Activated CD8-positive, alpha-beta memory T cell treated with anti-CD3 and anti-CD28 coated beads, Interleukin-2, amount 10 ng/mL, durations not matched to agents 7 days and 5 days (primary cell): Measurements from ENCODE around the gene CARHSP1. TPM values are rescaled to one million over a fixed set of nuclear protein-coding genes. Genes with fewer than 3 reads are reported as not detected.
A peak's percentile ranks its signal among the peaks of the same experiment; 100 is the strongest.

Experiments
- ATAC-seq: fragments of 150-1000 bp; cut with Tn5 transposase; one replicate; pipeline ENCODE4 v1.10.0; 2021; ENCODE audit warnings: moderate library complexity
- CTCF ChIA-PET: fragments of 350-600 bp; sonication (Branson Sonifier 250); formaldehyde crosslinking; loops from one replicate; lab custom pipeline; 2021; ENCODE audit warnings: antibody characterized with exemption; lab: Charles Lee
- DNase-seq: peaks from one replicate; pipeline ENCODE4 v3.0.0-alpha.2; 2020
- H3K27ac Mint-ChIP-seq: one replicate; pipeline ENCODE4 v1.8.0; 2021; ENCODE audit warnings: mild to moderate bottlenecking, mixed read lengths
- H3K27me3 Mint-ChIP-seq: one replicate; pipeline ENCODE4 v1.8.0; 2021; ENCODE audit warnings: mixed read lengths
- H3K36me3 Mint-ChIP-seq: one replicate; pipeline ENCODE4 v1.8.0; 2021; ENCODE audit warnings: mild to moderate bottlenecking, mixed read lengths
- H3K4me1 Mint-ChIP-seq: one replicate; pipeline ENCODE4 v1.8.0; 2021; ENCODE audit warnings: mixed read lengths
- H3K4me3 Mint-ChIP-seq: one replicate; pipeline ENCODE4 v1.8.0; 2021; ENCODE audit warnings: mild to moderate bottlenecking, moderate library complexity, mixed read lengths
- H3K9me3 Mint-ChIP-seq: one replicate; pipeline ENCODE4 v1.8.0; 2022; ENCODE audit warnings: low read depth, mixed read lengths
- total RNA-seq, 2 experiments: library from RNA; stranded (reverse); gene quantifications; one replicate each; pipeline ENCODE4 v1.2.3, GENCODE V29; 2021

The CARHSP1 gene
- total RNA-seq, 2 experiments from 2014 or later = 142 to 176 TPM

- no peaks in the 10 kb centered on the region for H3K9me3 Mint-ChIP-seq
- no peak for ATAC-seq
- CTCF ChIA-PET = interaction anchor here (0.7 to 1.2 kb wide), 3 partner anchors 32 to 231 kb away, joined by 3 to 5 read pairs (median 4); no protein-coding TSS in a partner anchor
- H3K4me3 Mint-ChIP-seq = no peak overlapping the region
- DNase-seq = no peak
- peaks cover 75% of the 10 kb centered on the region for H3K36me3 Mint-ChIP-seq
- peaks cover 4% of the 10 kb centered on the region for H3K4me1 Mint-ChIP-seq
- H3K27ac Mint-ChIP-seq = no peak overlapping the region
- no peaks in the 10 kb centered on the region for H3K27me3 Mint-ChIP-seq
Observed at GRCh38 chr16:8904018-8904430, 35.2 kb upstream of the CARHSP1 start.

- ATAC-seq (no peak), DNase-seq (no peak)
- Mint-ChIP-seq H3K4me3 (no peak overlapping the region), H3K4me1 (peaks cover 2% of the 10 kb centered on the region), H3K27me3 (no peaks in the 10 kb centered on the region), H3K9me3 (no peaks in the 10 kb centered on the region), H3K36me3 (peaks cover 76% of the 10 kb centered on the region), H3K27ac (no peak overlapping the region)
- CTCF ChIA-PET = no interaction called here
Observed at GRCh38 chr16:8903004-8903403, 34.2 kb upstream of the CARHSP1 start.

GRCh38 chr16:8901320-8901861 is 32.6 kb upstream of the CARHSP1 start:
- CTCF ChIA-PET = interaction anchor here (1.6 to 3.2 kb wide), 4 partner anchors 11 to 107 kb away, joined by 3 to 11 read pairs (median 8); no protein-coding TSS in a partner anchor
- Mint-ChIP-seq H3K4me3 (no peak overlapping the region), H3K36me3 (peaks cover 80% of the 10 kb centered on the region)

GRCh38 chr16:8900343-8900742 is 31.5 kb upstream of the CARHSP1 start:
- ATAC-seq (no peak), DNase-seq (no peak)
- Mint-ChIP-seq H3K27ac (no peak overlapping the region), H3K27me3 (no peaks in the 10 kb centered on the region), H3K36me3 (peaks cover 74% of the 10 kb centered on the region), H3K4me3 (no peak overlapping the region), H3K4me1 (no peaks in the 10 kb centered on the region), H3K9me3 (no peaks in the 10 kb centered on the region)
- CTCF ChIA-PET = interaction anchor here (1.6 to 3.2 kb wide), 4 partner anchors 12 to 108 kb away, joined by 3 to 11 read pairs (median 8); no protein-coding TSS in a partner anchor

More at GRCh38 chr16:8901320-8901861, 32.6 kb upstream of the CARHSP1 start:
- Mint-ChIP-seq H3K9me3 (no peaks in the 10 kb centered on the region), H3K27ac (no peak overlapping the region), H3K27me3 (no peaks in the 10 kb centered on the region), H3K4me1 (no peaks in the 10 kb centered on the region)
- ATAC-seq (no peak), DNase-seq (no peak)

GRCh38 chr16:8899709-8900317 is 31.0 kb upstream of the CARHSP1 start:
- Mint-ChIP-seq H3K36me3 (peaks cover 74% of the 10 kb centered on the region), H3K9me3 (no peaks in the 10 kb centered on the region), H3K27me3 (no peaks in the 10 kb centered on the region), H3K27ac (no peak overlapping the region), H3K4me3 (no peak overlapping the region), H3K4me1 (no peaks in the 10 kb centered on the region)
- DNase-seq (no peak), ATAC-seq (no peak)
- CTCF ChIA-PET = interaction anchor here (1.6 to 3.2 kb wide), 4 partner anchors 12 to 109 kb away, joined by 3 to 11 read pairs (median 8); no protein-coding TSS in a partner anchor

- ATAC-seq = no peak
Observed at GRCh38 chr16:8898660-8899318, 30.0 kb upstream of the CARHSP1 start.

GRCh38 chr16:8894736-8895334 is 26.0 kb upstream of the CARHSP1 start:
- CTCF ChIA-PET = interaction anchor here (0.7 to 1.7 kb wide), 4 partner anchors 14 to 240 kb away, joined by 3 to 6 read pairs (median 4); no protein-coding TSS in a partner anchor
- no peaks in the 10 kb centered on the region for H3K9me3 Mint-ChIP-seq
- H3K27me3 Mint-ChIP-seq = no peaks in the 10 kb centered on the region
- H3K4me3 Mint-ChIP-seq = no peak overlapping the region
- DNase-seq = no peak
- no peak for ATAC-seq
- peaks cover 65% of the 10 kb centered on the region for H3K36me3 Mint-ChIP-seq
- peaks cover 18% of the 10 kb centered on the region for H3K4me1 Mint-ChIP-seq
- no peak overlapping the region for H3K27ac Mint-ChIP-seq

More at GRCh38 chr16:8898660-8899318, 30.0 kb upstream of the CARHSP1 start:
- H3K4me3 Mint-ChIP-seq = no peak overlapping the region
- no peaks in the 10 kb centered on the region for H3K4me1 Mint-ChIP-seq
- DNase-seq = no peak
- H3K27me3 Mint-ChIP-seq = no peaks in the 10 kb centered on the region
- peaks cover 78% of the 10 kb centered on the region for H3K36me3 Mint-ChIP-seq
- H3K9me3 Mint-ChIP-seq = no peaks in the 10 kb centered on the region
- CTCF ChIA-PET = interaction anchor here (1.0 to 3.2 kb wide), 2 partner anchors 37 to 38 kb away, joined by 5 to 11 read pairs; no protein-coding TSS in a partner anchor
- no peak overlapping the region for H3K27ac Mint-ChIP-seq

- Mint-ChIP-seq H3K9me3 (no peaks in the 10 kb centered on the region), H3K27me3 (no peaks in the 10 kb centered on the region), H3K27ac (no peak overlapping the region), H3K36me3 (peaks cover 59% of the 10 kb centered on the region), H3K4me3 (no peak overlapping the region), H3K4me1 (peaks cover 18% of the 10 kb centered on the region)
- ATAC-seq (no peak), DNase-seq (no peak)
- CTCF ChIA-PET = interaction anchor here (0.7 to 2.2 kb wide), 4 partner anchors 14 to 157 kb away, joined by 3 to 7 read pairs (median 4); no protein-coding TSS in a partner anchor
Observed at GRCh38 chr16:8893976-8894690, 25.3 kb upstream of the CARHSP1 start.

GRCh38 chr16:8893426-8893825 is 24.6 kb upstream of the CARHSP1 start:
- Mint-ChIP-seq H3K4me1 (peaks cover 18% of the 10 kb centered on the region), H3K36me3 (peaks cover 55% of the 10 kb centered on the region), H3K27me3 (no peaks in the 10 kb centered on the region), H3K27ac (no peak overlapping the region), H3K4me3 (no peak overlapping the region), H3K9me3 (no peaks in the 10 kb centered on the region)
- CTCF ChIA-PET = interaction anchor here (1.1 to 2.2 kb wide), 3 partner anchors 13 to 116 kb away, joined by 3 to 7 read pairs (median 4); no protein-coding TSS in a partner anchor
- ATAC-seq (no peak), DNase-seq (no peak)

- peaks cover 18% of the 10 kb centered on the region for H3K4me1 Mint-ChIP-seq
- no peak overlapping the region for H3K4me3 Mint-ChIP-seq
- peak overlapping the region; percentile 84 for H3K27ac Mint-ChIP-seq
- no peaks in the 10 kb centered on the region for H3K9me3 Mint-ChIP-seq
- H3K36me3 Mint-ChIP-seq = peaks cover 44% of the 10 kb centered on the region
- no peaks in the 10 kb centered on the region for H3K27me3 Mint-ChIP-seq
- DNase-seq (no peak), ATAC-seq (peak; percentile 13)
- CTCF ChIA-PET = interaction anchor here (0.7 to 2.8 kb wide), 8 partner anchors 12 to 243 kb away, joined by 3 to 16 read pairs (median 7); partner anchors contain the start of gene CARHSP1
Observed at GRCh38 chr16:8892101-8892575, 23.3 kb upstream of the CARHSP1 start.

- peak overlapping the region; percentile 84 for H3K27ac Mint-ChIP-seq
- no peak for ATAC-seq
Observed at GRCh38 chr16:8890549-8890921, 21.7 kb upstream of the CARHSP1 start.

GRCh38 chr16:8889893-8890548 is 21.2 kb upstream of the CARHSP1 start:
- CTCF ChIA-PET = interaction anchor here (1.3 to 2.8 kb wide), 4 partner anchors 10 to 249 kb away, joined by 3 to 16 read pairs (median 8); no protein-coding TSS in a partner anchor
- Mint-ChIP-seq H3K27me3 (peaks cover 8% of the 10 kb centered on the region), H3K4me1 (peaks cover 28% of the 10 kb centered on the region), H3K4me3 (no peak overlapping the region), H3K36me3 (peaks cover 30% of the 10 kb centered on the region), H3K27ac (no peak overlapping the region), H3K9me3 (no peaks in the 10 kb centered on the region)
- ATAC-seq (no peak), DNase-seq (no peak)

More at GRCh38 chr16:8890549-8890921, 21.7 kb upstream of the CARHSP1 start:
- H3K4me1 Mint-ChIP-seq = peaks cover 23% of the 10 kb centered on the region
- H3K27me3 Mint-ChIP-seq = peaks cover 5% of the 10 kb centered on the region
- CTCF ChIA-PET = interaction anchor here (1.0 to 2.8 kb wide), 7 partner anchors 10 to 248 kb away, joined by 3 to 16 read pairs (median 7); no protein-coding TSS in a partner anchor
- no peaks in the 10 kb centered on the region for H3K9me3 Mint-ChIP-seq
- no peak for DNase-seq
- H3K36me3 Mint-ChIP-seq = peaks cover 36% of the 10 kb centered on the region
- H3K4me3 Mint-ChIP-seq = no peak overlapping the region
